ENCODE results near the gene ERC1.

GRCh38 chr12:1102791-1103450, 111.9 kb downstream of the ERC1 start:
- TF ChIP-seq EZH2 (optimal IDR thresholded peaks at IDR 0.05; ENCODE audit: low read depth, low read length) (no peak), CTCF (IDR thresholded peaks at IDR 0.05; ENCODE audit: low read length) (no peak)

All from MM.1S (cell line).